Measurements from ENCODE around the gene ADAMTS12. TPM values are rescaled to one million over a fixed set of nuclear protein-coding genes. Genes with fewer than 3 reads are reported as not detected.
"Not testable (repeated sequence)": the region's sequence is repeated elsewhere in the genome, so short reads cannot be mapped to it uniquely, and the experiment has no call there.

Gene ADAMTS12
- total and polyA plus RNA-seq, 2 of the 8 experiments (the other 6 are each of a cell fraction or from before 2014, with no cell fraction given) = 6.4 to 12.8 TPM

DNA sequence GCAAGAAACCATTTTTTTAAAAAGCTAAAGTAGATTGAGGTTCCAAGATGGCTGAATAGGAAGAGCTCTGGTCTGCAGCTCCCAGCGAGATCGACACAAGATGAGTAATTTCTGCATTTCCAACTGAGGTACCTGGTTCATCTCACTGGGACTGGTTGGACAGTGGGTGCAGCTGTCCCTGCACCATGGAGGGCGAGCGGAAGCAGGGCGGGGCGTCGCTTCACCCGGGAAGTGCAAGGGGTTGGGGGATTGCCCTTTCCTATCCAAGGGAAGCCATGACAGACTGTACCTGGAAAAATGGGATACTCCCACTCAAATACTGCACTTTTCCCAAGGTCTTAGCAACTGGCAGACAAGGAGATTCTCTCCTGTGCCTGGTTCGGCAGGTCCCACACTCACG lies 352.0 kb downstream of the ADAMTS12 start:
- POLR2A ChIA-PET (ENCODE audit: partially characterized antibody) = not testable (repeated sequence)

More for the DNA sequence above, 352.0 kb downstream of the ADAMTS12 start:
- not testable (repeated sequence) for H3K27ac ChIP-seq (ENCODE audit: low read depth, low read length); H3K27me3 ChIP-seq (replicated peaks in 1 of 4; ENCODE audit: control insufficient read depth in 3 of 4, extremely low read depth in 1 of 4, insufficient read depth in 3 of 4, low read length in 3 of 4); H2AFZ ChIP-seq (ENCODE audit: low read length); H3K4ac ChIP-seq (replicated peaks; ENCODE audit: insufficient read length, low read depth, low read length); DNase-seq (ENCODE audit: low read depth in 1 of 2, low spot score in 2 of 2); H4K91ac ChIP-seq (replicated peaks; ENCODE audit: insufficient read length, low read length); H3K36me3 ChIP-seq (ENCODE audit: control insufficient read depth in 2 of 4, insufficient read depth in 4 of 4, low read length in 3 of 4); H3K9ac ChIP-seq (replicated peaks in 1 of 4; ENCODE audit: extremely low read depth in 1 of 4, low read depth in 3 of 4, low read length in 3 of 4); H3K23me2 ChIP-seq (ENCODE audit: low read depth, low read length); H3K23ac ChIP-seq (ENCODE audit: insufficient read length); H3K4me1 ChIP-seq (replicated peaks in 1 of 4; ENCODE audit: control insufficient read depth in 3 of 4, insufficient read depth in 4 of 4, low read length in 3 of 4); H3K14ac ChIP-seq (ENCODE audit: insufficient read length); H4K5ac ChIP-seq (ENCODE audit: insufficient read length, low read depth, low read length); H3K79me1 ChIP-seq (ENCODE audit: low read depth, low read length); H3K56ac ChIP-seq (replicated peaks; ENCODE audit: insufficient read length, low read depth, low read length); H3K79me2 ChIP-seq (ENCODE audit: control insufficient read depth in 1 of 2, insufficient read depth in 2 of 2, low read length in 2 of 2); H2AK5ac ChIP-seq (ENCODE audit: low read depth, low read length); H2BK12ac ChIP-seq (ENCODE audit: low read depth, low read length); H4K20me1 ChIP-seq (replicated peaks in 1 of 2; ENCODE audit: control insufficient read depth in 1 of 2, insufficient read depth in 2 of 2, low read length in 2 of 2); H3K4me2 ChIP-seq (ENCODE audit: insufficient read depth in 1 of 2, low read depth in 2 of 2, low read length in 2 of 2); FAIRE-seq; H2BK5ac ChIP-seq (ENCODE audit: low read depth, low read length); H4K8ac ChIP-seq (ENCODE audit: extremely low read depth, insufficient read depth, low read length); H3K4me3 ChIP-seq (ENCODE audit: extremely low read depth in 1 of 4, insufficient read depth in 2 of 4, low read depth in 3 of 4, low read length in 4 of 4); H3K9me3 ChIP-seq (ENCODE audit: insufficient read depth in 2 of 2, low read depth in 1 of 2, low read length in 1 of 2); H3K18ac ChIP-seq (ENCODE audit: extremely low read depth, low read length); H2BK120ac ChIP-seq (replicated peaks; ENCODE audit: low read depth, low read length); H2BK15ac ChIP-seq (ENCODE audit: low read length); H2BK20ac ChIP-seq (ENCODE audit: low read length)
- 95% methylated on average over 9 of the region's 10 CpGs; no CpG with 5 or more reads in 1 of the 2 experiments for WGBS, 2 experiments (ENCODE audit: extremely low coverage in 1 of 2, insufficient coverage in 1 of 2, insufficient read length in 1 of 2, insufficient replicate concordance in 2 of 2, low coverage in 1 of 2, low lambda C conversion rate in 2 of 2, missing lambda C conversion rate in 1 of 2)
- CTCF ChIA-PET (ENCODE audit: partially characterized antibody) = interaction anchor here (0.9 to 2.1 kb wide), 5 partner anchors 9 to 436 kb away, joined by 3 to 11 read pairs (median 3); no protein-coding TSS in a partner anchor

Data from H1 (cell line).